ENCODE data around the gene CYP2B6.
"Not testable (repeated sequence)": the region's sequence is repeated elsewhere in the genome, so short reads cannot be mapped to it uniquely, and the experiment has no call there.

The CYP2B6 gene

DNA sequence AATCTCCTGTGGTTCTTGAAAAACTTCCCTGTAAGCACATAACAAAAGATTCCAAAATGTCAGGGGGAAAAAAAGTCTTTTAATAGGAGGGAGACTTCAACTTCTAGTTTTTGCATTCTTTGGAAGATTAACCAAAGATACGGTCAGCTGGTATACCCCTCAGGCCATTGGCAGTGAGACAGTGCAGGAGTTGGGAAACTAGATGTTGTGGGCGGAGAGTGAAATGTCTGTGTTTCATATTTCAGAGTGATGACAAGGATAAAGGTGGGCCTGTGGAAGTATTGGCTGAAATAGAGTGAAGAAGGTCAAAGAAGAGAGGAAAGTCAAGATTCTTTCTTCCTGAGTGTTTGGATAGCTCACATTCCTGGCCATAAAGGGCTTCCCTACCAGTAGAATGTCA lies 40.8 kb downstream of the CYP2B6 start:
- no peak for DNase-seq

DNA sequence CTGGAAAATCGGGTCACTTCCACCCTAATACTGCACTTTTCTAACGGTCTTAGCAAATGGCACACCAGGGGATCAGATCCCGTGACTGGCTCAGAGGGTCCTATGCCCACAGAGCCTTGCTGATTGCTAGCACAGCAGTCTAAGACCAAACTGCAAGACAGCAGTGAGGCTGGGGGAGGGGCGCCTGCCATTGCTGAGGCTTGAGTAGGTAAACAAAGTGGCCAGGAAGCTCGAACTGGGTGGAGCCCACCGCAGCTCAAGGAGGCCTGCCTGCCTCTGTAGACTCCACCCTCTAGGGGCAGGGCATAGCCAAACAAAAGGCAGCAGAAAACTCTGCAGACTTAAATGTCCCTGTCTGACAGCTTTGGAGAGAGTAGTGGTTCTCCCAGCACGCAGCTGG lies 42.2 kb downstream of the CYP2B6 start:
- DNase-seq: not testable (repeated sequence)

DNA sequence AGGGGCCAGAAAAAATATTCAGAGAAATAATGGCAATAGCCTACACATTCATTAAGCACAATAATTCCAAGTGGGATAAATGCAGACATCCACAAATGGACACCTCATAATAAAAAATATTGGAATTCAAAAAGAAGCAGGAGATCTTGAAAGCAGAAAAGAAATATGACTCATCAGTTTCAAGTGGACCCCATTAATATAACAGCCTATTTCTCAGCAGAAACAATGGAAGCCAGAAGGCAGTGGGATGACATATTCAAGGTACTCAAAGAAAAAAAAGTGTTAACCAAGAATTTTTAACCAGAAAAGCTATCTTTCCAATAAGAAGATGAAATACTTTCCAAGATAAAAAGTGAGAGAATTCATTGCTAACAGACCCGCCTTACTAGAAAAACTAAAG lies 48.7 kb downstream of the CYP2B6 start:
- no peak for DNase-seq

DNA sequence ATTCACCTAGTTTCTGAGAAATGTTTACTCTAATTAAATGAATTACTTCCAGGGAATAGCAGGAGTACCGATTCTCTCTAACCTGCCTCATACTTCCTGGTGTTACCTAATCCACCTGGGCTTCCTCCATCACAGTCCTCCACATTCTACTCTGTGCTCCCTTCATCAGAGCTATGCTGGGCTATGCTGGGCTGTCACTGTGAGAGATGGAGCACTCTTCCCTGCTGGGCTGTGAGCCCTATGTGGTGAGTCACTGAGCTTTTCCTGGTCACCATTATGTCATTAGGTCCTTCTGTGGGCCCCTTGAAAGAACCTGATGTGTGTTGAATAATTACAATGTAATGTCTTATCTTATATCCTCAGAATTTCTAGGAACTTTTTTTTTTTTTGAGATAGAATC lies 54.0 kb downstream of the CYP2B6 start:
- not testable (repeated sequence) for DNase-seq

DNA sequence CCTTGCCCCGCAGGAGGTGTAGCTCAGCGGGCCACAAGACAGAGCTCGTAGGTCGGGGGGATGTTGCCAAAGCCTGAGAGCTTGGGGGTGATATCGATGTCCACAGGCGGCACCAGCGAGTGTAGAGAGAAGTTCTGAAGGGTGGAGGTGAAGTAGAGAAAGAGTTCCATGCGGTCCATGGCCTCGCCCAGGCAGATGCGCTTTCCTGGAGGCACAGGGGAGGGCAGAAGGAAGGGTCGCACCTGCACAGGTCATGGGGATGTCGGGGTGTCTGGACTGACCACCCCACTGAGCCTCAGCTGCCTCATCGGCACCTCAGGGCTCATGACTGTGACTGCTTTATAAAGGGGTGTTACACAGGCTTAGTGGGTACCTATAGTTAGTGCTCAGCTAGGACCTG lies 59.3 kb downstream of the CYP2B6 start:
- DNase-seq: no peak

DNA sequence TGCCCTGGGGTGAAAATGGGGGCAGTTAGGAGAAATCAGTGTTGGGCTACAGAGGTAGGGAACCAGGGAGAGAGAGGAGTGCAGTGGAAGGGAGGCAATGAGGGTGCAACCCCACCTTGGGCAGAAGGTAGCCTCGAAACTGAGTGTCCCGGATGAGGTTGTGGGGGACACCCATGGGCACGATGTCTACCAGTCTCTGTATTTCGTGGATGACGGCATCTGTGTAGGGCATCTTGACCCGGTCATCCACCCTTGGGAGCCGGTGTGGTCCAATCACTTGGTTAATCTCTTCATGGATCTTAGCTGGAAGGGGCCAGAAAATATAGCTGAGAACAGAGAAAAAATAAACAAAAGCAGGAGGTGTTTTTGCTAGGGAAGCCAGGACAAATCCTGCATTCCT lies 61.1 kb downstream of the CYP2B6 start:
- DNase-seq: not testable (repeated sequence)

DNA sequence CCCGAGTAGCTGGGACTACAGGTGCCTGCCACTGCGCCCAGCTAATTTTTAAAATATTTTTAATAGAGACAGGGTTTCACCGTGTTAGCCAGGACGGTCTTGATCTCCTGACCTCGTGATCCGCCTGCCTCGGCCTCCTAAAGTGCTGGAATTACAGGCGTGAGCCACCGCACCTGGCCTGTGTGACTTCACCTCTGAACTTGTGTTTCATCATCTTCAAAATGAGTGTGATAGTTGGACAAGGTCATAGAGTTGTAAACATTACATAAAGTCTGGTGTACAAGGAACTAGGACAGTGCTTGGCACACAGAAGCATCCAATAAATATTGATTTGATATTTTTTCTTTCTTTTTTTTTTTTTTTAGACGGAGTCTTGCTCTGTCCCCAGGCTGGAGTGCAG lies 62.2 kb downstream of the CYP2B6 start:
- DNase-seq: not testable (repeated sequence)

DNA sequence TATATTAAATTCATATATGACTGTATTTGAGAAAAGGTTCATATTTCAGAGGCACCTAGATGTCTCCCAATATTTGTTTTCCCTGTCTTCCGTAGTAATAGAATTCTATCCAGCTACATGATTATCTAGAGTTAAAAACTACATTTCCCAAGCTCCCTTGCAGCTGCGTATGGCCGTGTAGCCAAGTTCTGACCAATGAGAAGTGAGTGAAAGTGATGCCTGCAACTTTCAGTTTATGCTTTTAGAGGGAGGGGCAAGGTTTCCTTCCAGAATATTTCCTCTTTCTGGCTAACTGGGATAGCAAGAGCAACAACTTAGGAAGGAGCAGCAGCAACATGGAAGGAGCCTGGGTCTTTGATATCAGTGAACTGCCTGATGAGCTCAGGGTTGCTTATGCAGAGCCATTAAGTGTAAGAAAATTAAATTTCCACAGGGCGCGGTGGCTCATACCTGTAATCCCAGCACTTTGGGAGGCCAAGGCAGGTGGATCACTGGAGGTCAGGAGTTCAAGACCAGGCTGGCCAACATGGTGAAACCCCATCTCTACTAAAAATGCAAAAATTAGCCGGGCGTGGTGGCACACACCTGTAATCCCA lies 74.0 kb downstream of the CYP2B6 start:
- DNase-seq: no peak

Data from right kidney (tissue), 1 donor.